ENCODE measurements around the gene EVPLL. TPM values are rescaled to one million over a fixed set of nuclear protein-coding genes. Genes with fewer than 3 reads are reported as not detected.
A peak's percentile ranks its signal among the peaks of the same experiment; 100 is the strongest.
"Not testable (repeated sequence)": the region's sequence is repeated elsewhere in the genome, so short reads cannot be mapped to it uniquely, and the experiment has no call there.

Gene EVPLL
- total RNA-seq, 1 donor from 2014 or later: 0.10 TPM

DNA sequence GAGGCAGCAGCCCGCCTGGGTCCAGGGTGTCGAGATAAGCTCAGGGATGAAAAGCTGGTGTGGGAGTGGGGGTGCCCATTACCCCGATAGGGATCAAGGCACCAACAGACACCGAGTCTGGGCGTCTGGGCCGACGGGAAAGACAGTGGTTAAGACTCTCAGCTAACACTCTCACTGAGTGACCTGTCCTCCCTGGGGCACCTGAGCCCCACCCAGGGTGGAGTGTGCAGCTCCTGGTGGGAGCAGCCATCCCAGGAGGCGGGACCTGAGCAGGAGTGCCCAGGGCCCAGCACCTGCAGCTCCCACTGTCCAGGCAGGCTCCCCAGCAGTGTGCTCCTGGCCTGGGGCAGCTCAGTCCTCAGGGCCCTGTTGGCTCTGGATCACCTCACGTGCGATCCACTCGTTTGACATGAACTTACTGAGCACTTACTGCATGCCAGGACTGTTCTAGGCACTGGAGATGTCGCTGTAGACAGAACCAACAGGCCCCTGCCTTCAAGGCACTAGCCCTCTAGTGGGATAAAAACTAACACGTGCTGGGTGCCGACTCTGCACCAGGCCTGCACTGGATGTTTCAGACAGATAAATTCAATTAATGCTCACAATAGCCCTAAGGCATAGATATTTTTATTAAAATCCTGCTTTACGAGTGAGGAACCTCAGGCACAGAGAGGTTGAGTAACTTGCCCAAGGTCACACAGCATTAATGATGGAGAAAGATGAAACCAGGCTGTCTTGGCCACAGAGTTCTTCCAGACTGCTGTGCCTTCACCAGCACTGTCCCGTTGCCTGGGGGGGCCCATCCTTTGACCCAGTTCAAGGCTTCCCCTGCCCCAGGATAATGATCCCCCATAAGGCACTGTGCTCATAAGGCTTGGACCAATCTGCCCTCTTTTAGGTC, 1.9 kb downstream of the EVPLL start:
- DNase-seq (ENCODE audit: low read depth): no peak

GRCh38 chr17:18380471-18381157, 3.0 kb downstream of the EVPLL start:
- no peak for DNase-seq (ENCODE audit: low read depth)

DNA sequence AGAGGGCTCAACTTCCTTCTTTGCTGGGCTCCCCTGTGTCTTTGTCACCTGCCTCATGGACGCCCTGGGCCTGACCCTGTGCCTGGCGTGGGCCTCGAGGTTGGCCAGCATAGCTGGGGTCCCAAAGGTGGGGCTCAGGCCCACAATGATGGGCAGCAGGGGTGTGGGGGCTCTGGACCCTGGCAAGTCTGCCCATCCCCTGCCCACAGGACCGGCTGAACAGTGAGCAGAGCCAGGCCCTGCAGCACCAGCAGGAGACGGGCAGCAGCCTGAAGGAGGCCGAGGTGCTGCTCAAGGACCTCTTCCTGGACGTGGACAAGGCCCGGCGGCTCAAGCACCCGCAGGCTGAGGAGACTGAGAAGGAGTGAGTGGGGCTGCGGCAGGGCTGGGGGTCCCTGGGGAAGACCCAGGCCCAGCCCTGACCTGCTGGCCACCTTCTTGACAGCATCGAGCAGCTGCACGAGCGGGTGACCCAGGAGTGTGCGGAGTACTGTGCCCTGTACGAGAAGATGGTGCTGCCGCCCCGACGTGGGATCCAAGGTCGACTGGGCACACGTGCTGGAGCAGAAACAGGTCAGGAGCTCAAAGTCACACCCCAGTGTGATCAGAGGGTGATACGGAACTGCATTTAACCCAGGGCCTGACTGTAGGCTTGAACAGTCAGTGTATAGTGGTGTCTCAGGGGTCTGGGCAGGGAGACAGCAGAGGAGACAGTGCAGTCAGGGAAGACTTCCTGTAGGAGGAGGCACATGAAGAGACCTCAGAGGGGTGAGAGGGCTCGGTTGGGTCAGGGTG, 3.8 kb downstream of the EVPLL start:
- DNase-seq (ENCODE audit: low read depth): no peak

DNA sequence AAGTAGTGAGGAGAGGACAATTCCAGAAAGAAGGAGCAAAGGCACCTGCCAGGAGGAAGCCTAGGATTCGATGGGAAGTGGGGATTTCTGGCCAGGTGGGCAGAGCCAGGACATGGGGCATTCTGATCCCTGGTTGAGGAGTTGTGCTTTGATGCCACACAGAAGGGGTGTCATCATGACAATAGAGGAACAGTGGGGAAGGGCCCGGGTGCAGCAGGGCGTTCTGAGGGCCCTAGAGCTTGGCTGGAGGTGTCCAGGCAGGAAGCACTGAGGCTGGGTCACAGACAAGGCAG, 4.3 kb downstream of the EVPLL start:
- DNase-seq (ENCODE audit: low read depth): no peak

GRCh38 chr17:18382441-18383078, 5.0 kb downstream of the EVPLL start:
- DNase-seq (ENCODE audit: low read depth): no peak

DNA sequence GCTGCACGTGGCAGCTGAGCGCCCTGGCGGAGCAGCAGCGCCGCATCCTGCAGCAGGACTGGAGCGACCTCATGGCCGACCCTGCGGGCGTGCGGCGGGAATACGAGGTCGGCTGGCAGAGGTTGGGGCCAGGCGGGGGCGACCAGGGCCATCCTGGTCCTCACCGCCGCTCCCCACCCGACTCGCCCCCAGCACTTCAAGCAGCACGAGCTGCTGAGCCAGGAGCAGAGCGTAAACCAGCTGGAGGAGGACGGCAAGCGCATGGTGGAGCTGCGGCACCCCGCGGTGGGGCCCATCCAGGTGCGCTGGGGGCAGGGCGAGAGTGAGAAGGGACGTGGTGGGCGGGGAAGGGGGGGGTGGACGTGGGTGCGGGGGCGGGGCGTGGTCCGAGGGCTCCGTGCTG, 5.5 kb downstream of the EVPLL start:
- not testable (repeated sequence) for DNase-seq (ENCODE audit: low read depth)

GRCh38 chr17:18384271-18384670, 6.7 kb downstream of the EVPLL start:
- DNase-seq (ENCODE audit: low read depth): not testable (repeated sequence)

- DNase-seq (ENCODE audit: low read depth): not testable (repeated sequence)
These were observed 10.0 kb downstream of the EVPLL start for GRCh38 chr17:18387583-18387982.

DNA sequence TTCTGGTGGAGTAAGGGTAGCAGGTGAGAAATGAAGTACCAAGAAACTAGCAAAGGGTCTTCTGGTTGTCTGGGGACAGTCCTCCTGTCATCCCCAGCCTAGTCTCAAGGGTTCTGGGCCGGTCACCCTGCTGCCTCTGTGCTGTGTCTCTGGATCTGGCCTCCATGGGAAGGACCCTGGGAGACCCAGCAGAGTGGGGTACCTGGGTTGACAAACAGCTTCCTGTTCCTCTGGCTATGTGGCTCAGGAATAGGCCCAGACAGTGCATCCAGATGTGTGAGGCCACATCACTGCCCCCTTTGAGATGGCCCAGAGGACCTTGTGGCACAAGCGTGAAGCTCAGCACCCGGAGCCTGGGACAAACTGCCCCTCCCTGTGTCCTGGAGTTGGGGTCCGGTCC, 10.7 kb downstream of the EVPLL start:
- DNase-seq (ENCODE audit: low read depth): not testable (repeated sequence)

- not testable (repeated sequence) for DNase-seq (ENCODE audit: low read depth)
These were observed 11.2 kb downstream of the EVPLL start for GRCh38 chr17:18388728-18389127.

- peak; percentile 16 for DNase-seq (ENCODE audit: low read depth)
These were observed 24.5 kb downstream of the EVPLL start for GRCh38 chr17:18401872-18402590.

- DNase-seq (ENCODE audit: low read depth): peak; percentile 5
These were observed 25.6 kb downstream of the EVPLL start for GRCh38 chr17:18403166-18403565.

- DNase-seq (ENCODE audit: low read depth): not testable (repeated sequence)
These were observed 26.0 kb downstream of the EVPLL start for GRCh38 chr17:18403604-18404003.

- DNase-seq (ENCODE audit: low read depth): not testable (repeated sequence)
These were observed 31.3 kb downstream of the EVPLL start for GRCh38 chr17:18408906-18409305.

DNA sequence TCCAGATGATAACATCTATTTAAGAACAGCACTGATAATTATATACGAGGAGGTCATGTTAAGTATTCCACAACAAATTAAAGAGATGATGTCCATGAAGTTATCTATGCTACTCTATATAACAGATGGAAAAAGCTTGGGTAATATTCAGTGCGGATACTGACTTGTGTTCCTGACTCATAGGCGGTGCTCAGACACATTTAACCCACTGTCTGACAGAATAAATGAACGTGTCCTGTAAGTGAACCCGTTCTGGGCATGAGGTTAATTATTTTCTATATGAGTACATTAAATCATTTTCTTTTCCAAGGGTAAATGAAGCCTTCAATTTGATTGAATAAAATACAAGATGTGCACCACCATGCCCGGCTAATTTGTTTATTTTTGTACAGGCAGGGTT, 31.7 kb downstream of the EVPLL start:
- peak; percentile 14 for DNase-seq (ENCODE audit: low read depth)

DNA sequence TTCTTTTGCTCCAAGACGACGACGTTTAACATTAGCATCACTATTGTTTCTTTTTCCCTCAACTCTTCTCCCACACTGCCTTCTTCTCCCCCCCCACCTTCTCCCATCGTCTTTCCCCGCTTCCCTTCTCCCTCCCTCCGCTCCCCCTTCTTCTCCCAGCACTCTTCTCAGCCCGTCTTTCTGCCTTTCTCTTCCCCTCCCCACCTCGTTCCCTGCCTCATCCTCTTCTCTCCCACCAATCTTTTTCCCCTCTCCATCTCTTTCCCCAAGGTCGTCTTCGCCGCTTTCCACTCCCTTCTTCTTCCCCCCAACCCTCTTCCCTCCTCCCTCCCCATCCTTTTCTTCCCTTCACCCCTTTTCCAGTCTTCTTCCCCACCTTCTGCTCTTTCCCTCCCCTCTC, 33.2 kb downstream of the EVPLL start:
- not testable (repeated sequence) for DNase-seq (ENCODE audit: low read depth)

DNA sequence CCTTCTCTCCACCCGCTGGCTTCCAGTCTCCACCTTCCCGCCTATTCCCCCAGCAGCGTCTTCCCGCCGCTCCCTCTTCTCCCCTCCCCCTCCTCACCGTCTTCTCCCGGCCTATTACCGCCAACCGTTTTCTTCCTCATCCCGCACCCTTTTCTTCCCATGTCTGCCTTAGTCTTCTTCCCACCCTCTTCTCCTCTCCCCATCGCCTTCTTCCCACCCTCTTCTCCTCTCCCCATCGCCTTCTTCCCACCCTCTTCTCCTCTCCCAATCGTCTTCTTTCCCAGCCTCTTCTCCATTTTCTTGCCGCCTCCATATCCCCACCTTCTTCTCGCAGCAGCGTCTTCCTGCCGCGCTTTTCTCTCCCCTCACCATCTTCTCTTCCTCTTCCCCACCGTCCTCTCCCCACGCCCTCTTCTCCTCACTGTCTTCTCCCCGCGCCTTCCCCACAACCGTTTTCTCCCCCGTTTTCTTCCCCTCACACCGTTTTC, 33.8 kb downstream of the EVPLL start:
- DNase-seq (ENCODE audit: low read depth): not testable (repeated sequence)

DNA sequence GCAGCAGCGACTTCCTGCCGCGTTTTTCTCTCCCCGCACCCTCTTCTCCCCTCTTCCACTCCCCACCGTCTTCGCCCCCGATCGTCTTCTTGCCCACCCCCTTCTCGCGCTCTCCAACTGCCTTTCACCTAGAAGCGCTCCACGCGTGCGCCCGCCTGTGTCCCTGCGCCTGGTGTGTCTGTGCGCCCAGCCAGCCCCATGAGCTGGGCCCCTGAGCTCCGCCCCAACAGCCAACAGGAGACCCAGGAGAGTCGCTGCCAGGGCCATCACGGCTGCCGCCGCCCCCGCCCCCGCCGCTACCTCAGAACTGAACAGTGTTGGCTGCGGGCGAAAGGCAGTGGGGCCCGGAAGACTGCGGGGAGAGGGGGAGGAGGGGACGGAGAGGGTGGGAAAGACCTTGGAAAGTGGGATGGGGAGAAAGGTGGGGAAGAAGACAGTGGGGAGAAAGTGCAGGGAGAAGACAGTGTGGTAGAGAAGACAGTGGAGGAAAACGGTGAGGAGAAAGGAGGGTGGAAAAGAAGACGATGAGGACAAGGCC, 34.5 kb downstream of the EVPLL start:
- DNase-seq (ENCODE audit: low read depth): not testable (repeated sequence)

- not testable (repeated sequence) for DNase-seq (ENCODE audit: low read depth)
These were observed 43.9 kb downstream of the EVPLL start for GRCh38 chr17:18421521-18421920.

DNA sequence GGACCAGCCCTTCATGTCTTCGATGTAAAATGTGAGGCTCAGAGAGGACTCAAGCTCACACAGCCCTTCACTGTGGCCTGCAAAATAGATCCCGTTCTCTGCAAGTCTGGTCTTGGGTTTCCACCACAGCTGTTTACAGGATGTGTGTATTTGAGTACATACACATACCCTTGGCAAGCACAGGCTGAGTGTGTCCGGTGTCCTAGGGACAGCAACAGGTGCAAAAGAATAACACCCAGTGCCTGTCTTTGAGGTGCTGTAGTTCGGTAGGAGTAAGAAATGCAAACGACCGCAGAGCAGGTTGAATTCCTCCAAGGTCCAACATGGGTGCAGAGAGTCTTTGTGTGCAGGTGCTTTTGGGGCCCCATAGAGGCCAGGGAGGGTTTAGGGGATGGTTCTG, 44.9 kb downstream of the EVPLL start:
- not testable (repeated sequence) for DNase-seq (ENCODE audit: low read depth)

GRCh38 chr17:18423015-18423414, 45.4 kb downstream of the EVPLL start:
- not testable (repeated sequence) for DNase-seq (ENCODE audit: low read depth)
